Naive thymus-derived CD4-positive, alpha-beta T cell (primary cell): ENCODE measurements around the gene TRIP11. TPM values are rescaled to one million over a fixed set of nuclear protein-coding genes. Genes with fewer than 3 reads are reported as not detected.

Source experiments
- ATAC-seq: fragments of 150-1000 bp; cut with Tn5 transposase; 2 replicates; pipeline ENCODE4 v1.10.0; 2021; ENCODE audit warnings: mild to moderate bottlenecking, moderate library complexity
- CTCF ChIA-PET: fragments of 350-600 bp; sonication (Branson Sonifier 250); formaldehyde crosslinking; loops from one replicate; lab custom pipeline; 2021; ENCODE audit warnings: antibody characterized with exemption; lab: Charles Lee
- POLR2A ChIA-PET: fragments of 350-600 bp; sonication (Branson Sonifier 250); formaldehyde crosslinking; loops from one replicate; lab custom pipeline; 2021; ENCODE audit warnings: antibody characterized with exemption, inconsistent platforms; lab: Charles Lee
- DNase-seq, 9 donors: peaks; one replicate each; pipeline versions ENCODE4 v3.0.0 to v3.0.0-alpha.2; 2020 to 2022; ENCODE audit warnings: mixed read lengths in 1 of 9
- H3K27ac ChIP-seq: one replicate; pipeline ENCODE4 v1.7.0; 2013; ENCODE audit warnings: mild to moderate bottlenecking, low read depth, low read length, moderate library complexity
- H3K27me3 ChIP-seq, 2 donors: one replicate each; pipeline ENCODE4 v1.7.0; 2013; ENCODE audit warnings: low read length in 2 of 2, mild to moderate bottlenecking in 2 of 2, moderate library complexity in 2 of 2; ENCODE audit not compliant: control insufficient read depth in 2 of 2, insufficient read depth in 2 of 2
- H3K36me3 ChIP-seq, 3 experiments: 1 replicate in 2 of 3; 2 replicates in 1 of 3; pipeline ENCODE4 v1.7.0; 2013; ENCODE audit warnings: low read length in 3 of 3, mild to moderate bottlenecking in 3 of 3, moderate library complexity in 1 of 3; ENCODE audit not compliant: insufficient read depth in 3 of 3, control insufficient read depth in 2 of 3
- H3K4me1 ChIP-seq, 2 donors: one replicate each; pipeline ENCODE4 v1.7.0; 2013; ENCODE audit warnings: low read length in 2 of 2, mild to moderate bottlenecking in 2 of 2, moderate library complexity in 1 of 2; ENCODE audit not compliant: control insufficient read depth in 2 of 2, insufficient read depth in 2 of 2
- H3K4me3 ChIP-seq: 2 replicates; pipeline ENCODE4 v1.7.0; 2013; ENCODE audit warnings: mild to moderate bottlenecking, low read length
- H3K9me3 ChIP-seq, 3 experiments: 1 replicate in 2 of 3; 2 replicates in 1 of 3; pipeline ENCODE4 v1.7.0; 2013; ENCODE audit warnings: low read length in 3 of 3; ENCODE audit not compliant: control insufficient read depth in 2 of 3
- H3K27ac Mint-ChIP-seq, 9 donors: one replicate each; pipeline ENCODE4 v1.8.0; 2020 to 2022; ENCODE audit warnings: mixed read lengths in 9 of 9, mild to moderate bottlenecking in 8 of 9, moderate library complexity in 5 of 9, inconsistent platforms in 2 of 9
- H3K27me3 Mint-ChIP-seq, 5 donors: one replicate each; pipeline ENCODE4 v1.8.0; 2021 to 2022; ENCODE audit warnings: mixed read lengths in 5 of 5, mild to moderate bottlenecking in 1 of 5
- H3K36me3 Mint-ChIP-seq, 5 donors: one replicate each; pipeline ENCODE4 v1.8.0; 2020 to 2022; ENCODE audit warnings: mixed read lengths in 5 of 5, mild to moderate bottlenecking in 3 of 5, inconsistent platforms in 1 of 5
- H3K4me1 Mint-ChIP-seq, 7 donors: one replicate each; pipeline ENCODE4 v1.8.0; 2020 to 2022; ENCODE audit warnings: mixed read lengths in 7 of 7, mild to moderate bottlenecking in 3 of 7, inconsistent platforms in 1 of 7
- H3K4me3 Mint-ChIP-seq, 10 donors: one replicate each; pipeline ENCODE4 v1.8.0; 2020 to 2022; ENCODE audit warnings: mild to moderate bottlenecking in 10 of 10, mixed read lengths in 10 of 10, moderate library complexity in 6 of 10, inconsistent platforms in 2 of 10
- H3K9me3 Mint-ChIP-seq, 11 donors: one replicate each; pipeline ENCODE4 v1.8.0; 2020 to 2022; ENCODE audit warnings: mixed read lengths in 11 of 11, mild to moderate bottlenecking in 4 of 11, inconsistent platforms in 1 of 11, moderate library complexity in 1 of 11
- intact Hi-C, 2 donors: fragments of 100-400 bp; cut with micrococcal nuclease; formaldehyde crosslinking; loops; one replicate each; pipeline ENCODE4 v1.15.1; 2023
- polyA plus RNA-seq, 2 donors: library from polyadenylated mRNA; unstranded; fragments of 300-500 nt; fragmentation: Illumina TruSeq; gene quantifications; one replicate each; pipeline ENCODE4 v1.2.3, GENCODE V29; 2021
- total RNA-seq, 6 experiments: library from RNA in 5 of 6; stranded (reverse) in 5 of 6; gene quantifications; 1 replicate in 5 of 6; 2 replicates in 1 of 6; pipeline ENCODE4 v1.2.3 and lab custom pipeline; 2021 to 2026

The TRIP11 gene
- total and polyA plus RNA-seq, 7 experiments from 2014 or later, result 34.1 to 74.8 (median 58.4) TPM

- intact Hi-C loops, result no loop called here
Observed at GRCh38 chr14:91925001-91925726, 114.7 kb downstream of the TRIP11 start.

GRCh38 chr14:91920526-91920925, 119.3 kb downstream of the TRIP11 start:
- H3K36me3 ChIP-seq, result no peaks in the 10 kb centered on the region
- H3K27me3 ChIP-seq, result no peaks in the 10 kb centered on the region
- H3K4me3 Mint-ChIP-seq, result no peak overlapping the region
- peaks cover 0 to 3% (median 0%) of the 10 kb centered on the region in 5 donors for H3K36me3 Mint-ChIP-seq
- intact Hi-C loops, result no loop called here
- no peaks in the 10 kb centered on the region for H3K9me3 ChIP-seq
- peaks cover 0 to 3% (median 2%) of the 10 kb centered on the region in 11 donors for H3K9me3 Mint-ChIP-seq
- DNase-seq (no peak), ATAC-seq (no peak)
- no peak overlapping the region for H3K27ac Mint-ChIP-seq
- POLR2A ChIA-PET, result interaction anchor here (1.5 kb wide), 1 partner anchor 9 kb away, joined by 3 read pairs; no protein-coding TSS in a partner anchor
- H3K4me1 ChIP-seq, result no peaks in the 10 kb centered on the region
- CTCF ChIA-PET, result no interaction called here
- peaks cover 0 to 12% (median 0%) of the 10 kb centered on the region in 5 donors for H3K27me3 Mint-ChIP-seq
- H3K4me1 Mint-ChIP-seq, result peaks cover 0 to 4% (median 0%) of the 10 kb centered on the region in 7 donors
- no peak overlapping the region for H3K4me3 ChIP-seq
- no peak overlapping the region for H3K27ac ChIP-seq

More at GRCh38 chr14:91925001-91925726, 114.7 kb downstream of the TRIP11 start:
- Mint-ChIP-seq H3K9me3 (no peaks in the 10 kb centered on the region), H3K27ac (no peak overlapping the region), H3K4me3 (no peak overlapping the region), H3K36me3 (no peaks in the 10 kb centered on the region), H3K4me1 (no peaks in the 10 kb centered on the region), H3K27me3 (peaks cover 0 to 4% (median 0%) of the 10 kb centered on the region in 5 donors)
- no peak for DNase-seq
- Histone ChIP-seq H3K27me3 (no peaks in the 10 kb centered on the region), H3K27ac (no peak overlapping the region), H3K36me3 (no peaks in the 10 kb centered on the region), H3K4me3 (no peak overlapping the region), H3K4me1 (no peaks in the 10 kb centered on the region), H3K9me3 (no peaks in the 10 kb centered on the region)
- ChIA-PET CTCF (interaction anchor here (1.0 kb wide), 1 partner anchor 10 kb away, joined by 3 read pairs; no protein-coding TSS in a partner anchor), POLR2A (no interaction called here)
- ATAC-seq, result no peak

GRCh38 chr14:91919814-91920213, 120.0 kb downstream of the TRIP11 start:
- POLR2A ChIA-PET, result interaction anchor here (1.5 kb wide), 1 partner anchor 9 kb away, joined by 3 read pairs; no protein-coding TSS in a partner anchor
- Mint-ChIP-seq H3K36me3 (peaks cover 0 to 4% (median 0%) of the 10 kb centered on the region in 5 donors), H3K9me3 (peaks cover 0 to 5% (median 2%) of the 10 kb centered on the region in 11 donors), H3K27ac (no peak overlapping the region), H3K27me3 (peaks cover 0 to 12% (median 0%) of the 10 kb centered on the region in 5 donors), H3K4me3 (no peak overlapping the region), H3K4me1 (peaks cover 0 to 4% (median 0%) of the 10 kb centered on the region in 7 donors)
- ATAC-seq, result no peak
- Histone ChIP-seq H3K9me3 (no peaks in the 10 kb centered on the region), H3K27ac (no peak overlapping the region), H3K27me3 (no peaks in the 10 kb centered on the region), H3K36me3 (no peaks in the 10 kb centered on the region), H3K4me3 (no peak overlapping the region), H3K4me1 (no peaks in the 10 kb centered on the region)
- intact Hi-C loops, result loop anchor here in 1 of 2 donors (10.0 kb wide), 2 partner anchors 205 to 415 kb away; no protein-coding TSS in a partner anchor
- CTCF ChIA-PET, result no interaction called here
- DNase-seq, result no peak

GRCh38 chr14:91918186-91918883, 121.5 kb downstream of the TRIP11 start:
- H3K4me3 Mint-ChIP-seq, result no peak overlapping the region
- Histone ChIP-seq H3K9me3 (no peaks in the 10 kb centered on the region), H3K27me3 (no peaks in the 10 kb centered on the region), H3K27ac (no peak overlapping the region), H3K4me1 (no peaks in the 10 kb centered on the region), H3K4me3 (no peak overlapping the region), H3K36me3 (no peaks in the 10 kb centered on the region)
- H3K4me1 Mint-ChIP-seq, result peaks cover 0 to 4% (median 0%) of the 10 kb centered on the region in 7 donors
- POLR2A ChIA-PET, result interaction anchor here (1.2 kb wide), 1 partner anchor 44 kb away, joined by 3 read pairs; no protein-coding TSS in a partner anchor
- peaks cover 0 to 12% (median 0%) of the 10 kb centered on the region in 5 donors for H3K27me3 Mint-ChIP-seq
- H3K36me3 Mint-ChIP-seq, result peaks cover 0 to 4% (median 0%) of the 10 kb centered on the region in 5 donors
- peaks cover 0 to 5% (median 2%) of the 10 kb centered on the region in 11 donors for H3K9me3 Mint-ChIP-seq
- ATAC-seq (no peak), DNase-seq (no peak)
- intact Hi-C loops, result loop anchor here in 1 of 2 donors (10.0 kb wide), 2 partner anchors 204 to 414 kb away; no protein-coding TSS in a partner anchor
- CTCF ChIA-PET, result interaction anchor here (0.7 kb wide), 1 partner anchor 500 kb away, joined by 3 read pairs; no protein-coding TSS in a partner anchor
- H3K27ac Mint-ChIP-seq, result no peak overlapping the region

Other genes starting within 250 kb of the TRIP11 start
- gene TC2N, start 172.5 kb downstream of the TRIP11 start, total RNA-seq, result 100 to 1,000 TPM; 158 to 301 (median 246) TPM
- 100 to 1,000 TPM; 167 to 193 TPM for gene TC2N, start 172.5 kb downstream of the TRIP11 start, polyA plus RNA-seq
- gene FBLN5, start 92.4 kb downstream of the TRIP11 start, total RNA-seq, result 10 to 100 TPM in 2 of 5 experiments, 1 to 10 TPM in 3; 2.9 to 11.7 (median 7.2) TPM
- 10 to 100 TPM; 30.5 to 53.3 TPM for gene FBLN5, start 92.4 kb downstream of the TRIP11 start, polyA plus RNA-seq
- gene ATXN3, start 66.5 kb upstream of the TRIP11 start, total RNA-seq, result 10 to 100 TPM; 27.8 to 54.9 (median 36.9) TPM
- gene ATXN3, start 66.5 kb upstream of the TRIP11 start, polyA plus RNA-seq, result 10 to 100 TPM; 15.5 to 15.8 TPM
- gene NDUFB1, start 81.6 kb upstream of the TRIP11 start, total RNA-seq, result 100 to 1,000 TPM in 2 of 5 experiments, 10 to 100 TPM in 3; 55.1 to 107 (median 89.7) TPM
- gene NDUFB1, start 81.6 kb upstream of the TRIP11 start, polyA plus RNA-seq, result 100 to 1,000 TPM; 245 to 418 TPM
- gene CPSF2, start 81.9 kb upstream of the TRIP11 start, total RNA-seq, result 10 to 100 TPM; 30.2 to 77.4 (median 60.4) TPM
- gene CPSF2, start 81.9 kb upstream of the TRIP11 start, polyA plus RNA-seq, result 10 to 100 TPM; 25.2 to 25.5 TPM